NCI-H2227 treated with DMSO at 0.1 percent for 48 hours (cell line): ENCODE measurements around the gene XKR3.
"Not testable (repeated sequence)": the region's sequence is repeated elsewhere in the genome, so short reads cannot be mapped to it uniquely, and the experiment has no call there.

ENCODE experiments used
- DNase-seq: peaks from one replicate; lab custom pipeline; 2025; lab: John Stamatoyannopoulos, UW

The XKR3 gene

GRCh38 chr22:16747266-16748159 is 77.7 kb downstream of the XKR3 start:
- DNase-seq = not testable (repeated sequence)

GRCh38 chr22:16734271-16734670 is 90.9 kb downstream of the XKR3 start:
- DNase-seq = not testable (repeated sequence)
